ENCODE measurements around the gene ADTRP. TPM values are rescaled to one million over a fixed set of nuclear protein-coding genes. Genes with fewer than 3 reads are reported as not detected.

ADTRP gene
- total and polyA plus RNA-seq, 2 of the 13 experiments (the other 11 are each of a cell fraction or from before 2014, with no cell fraction given): not detected

GRCh38 chr6:11750682-11751081, 27.9 kb downstream of the ADTRP start (continued):
- TF ChIP-seq, protein P1, sequence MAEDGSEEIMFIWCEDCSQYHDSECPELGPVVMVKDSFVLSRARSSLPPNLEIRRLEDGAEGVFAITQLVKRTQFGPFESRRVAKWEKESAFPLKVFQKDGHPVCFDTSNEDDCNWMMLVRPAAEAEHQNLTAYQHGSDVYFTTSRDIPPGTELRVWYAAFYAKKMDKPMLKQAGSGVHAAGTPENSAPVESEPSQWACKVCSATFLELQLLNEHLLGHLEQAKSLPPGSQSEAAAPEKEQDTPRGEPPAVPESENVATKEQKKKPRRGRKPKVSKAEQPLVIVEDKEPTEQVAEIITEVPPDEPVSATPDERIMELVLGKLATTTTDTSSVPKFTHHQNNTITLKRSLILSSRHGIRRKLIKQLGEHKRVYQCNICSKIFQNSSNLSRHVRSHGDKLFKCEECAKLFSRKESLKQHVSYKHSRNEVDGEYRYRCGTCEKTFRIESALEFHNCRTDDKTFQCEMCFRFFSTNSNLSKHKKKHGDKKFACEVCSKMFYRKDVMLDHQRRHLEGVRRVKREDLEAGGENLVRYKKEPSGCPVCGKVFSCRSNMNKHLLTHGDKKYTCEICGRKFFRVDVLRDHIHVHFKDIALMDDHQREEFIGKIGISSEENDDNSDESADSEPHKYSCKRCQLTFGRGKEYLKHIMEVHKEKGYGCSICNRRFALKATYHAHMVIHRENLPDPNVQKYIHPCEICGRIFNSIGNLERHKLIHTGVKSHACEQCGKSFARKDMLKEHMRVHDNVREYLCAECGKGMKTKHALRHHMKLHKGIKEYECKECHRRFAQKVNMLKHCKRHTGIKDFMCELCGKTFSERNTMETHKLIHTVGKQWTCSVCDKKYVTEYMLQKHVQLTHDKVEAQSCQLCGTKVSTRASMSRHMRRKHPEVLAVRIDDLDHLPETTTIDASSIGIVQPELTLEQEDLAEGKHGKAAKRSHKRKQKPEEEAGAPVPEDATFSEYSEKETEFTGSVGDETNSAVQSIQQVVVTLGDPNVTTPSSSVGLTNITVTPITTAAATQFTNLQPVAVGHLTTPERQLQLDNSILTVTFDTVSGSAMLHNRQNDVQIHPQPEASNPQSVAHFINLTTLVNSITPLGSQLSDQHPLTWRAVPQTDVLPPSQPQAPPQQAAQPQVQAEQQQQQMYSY (CRISPR knock-in tag; IDR thresholded peaks at IDR 0.05): no peak
- TF ChIP-seq, protein P2, sequence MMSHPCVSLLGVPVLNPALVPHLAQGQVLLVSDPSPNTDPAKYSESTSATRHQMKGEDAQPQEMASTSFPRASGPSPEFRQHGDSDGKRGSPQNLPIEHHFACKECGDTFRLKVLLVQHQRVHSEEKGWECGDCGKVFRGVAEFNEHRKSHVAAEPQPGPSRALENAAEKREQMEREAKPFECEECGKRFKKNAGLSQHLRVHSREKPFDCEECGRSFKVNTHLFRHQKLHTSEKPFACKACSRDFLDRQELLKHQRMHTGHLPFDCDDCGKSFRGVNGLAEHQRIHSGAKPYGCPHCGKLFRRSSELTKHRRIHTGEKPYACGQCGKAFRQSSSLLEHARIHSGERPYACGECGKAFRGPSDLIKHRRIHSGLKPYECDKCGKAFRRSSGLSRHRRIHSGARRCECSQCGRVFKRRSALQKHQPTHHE (CRISPR knock-in tag; IDR thresholded peaks at IDR 0.05; ENCODE audit: borderline replicate concordance): no peak
- no peak for TF ChIP-seq SP2 (CRISPR knock-in tag; IDR thresholded peaks at IDR 0.05)
- TF ChIP-seq ZNF891 (CRISPR knock-in tag; IDR thresholded peaks at IDR 0.05): no peak
- no peak for TF ChIP-seq SMAD1 (CRISPR knock-in tag; IDR thresholded peaks at IDR 0.05; ENCODE audit: borderline replicate concordance, low read depth)
- TF ChIP-seq POLR2G (IDR thresholded peaks at IDR 0.05; ENCODE audit: low read depth, low read length): no peak
- no peak for TF ChIP-seq TOPORS (CRISPR knock-in tag; IDR thresholded peaks at IDR 0.05)
- TF ChIP-seq TSC22D2 (CRISPR knock-in tag; IDR thresholded peaks at IDR 0.05; ENCODE audit: borderline replicate concordance): no peak

All from HepG2 (cell line).